Keratinocyte (primary cell): ENCODE data around the gene HLX. TPM values are rescaled to one million over a fixed set of nuclear protein-coding genes. Genes with fewer than 3 reads are reported as not detected.

Experiments
- DNase-seq: peaks from one replicate; pipeline ENCODE4 v3.0.0-alpha.2; 2011; ENCODE audit warnings: low read depth, missing footprints, low spot score
- FAIRE-seq: peaks from 2 replicates; lab custom pipeline; 2011; peaks lifted over from hg19 to GRCh38; lab: Jason Lieb, UNC
- H2AFZ ChIP-seq: 2 replicates; pipeline ENCODE4 v1.6.0; 2012; ENCODE audit warnings: low read length, control low read depth, inconsistent platforms; ENCODE audit not compliant: control insufficient read depth
- H3K27ac ChIP-seq: 2 replicates; pipeline ENCODE4 v1.5.1; 2011; ENCODE audit warnings: low read length; ENCODE audit not compliant: control insufficient read depth, insufficient read depth
- H3K27me3 ChIP-seq: 3 replicates; pipeline ENCODE4 v1.6.0; 2011; ENCODE audit warnings: low read length; ENCODE audit not compliant: control insufficient read depth, insufficient read depth; ENCODE audit errors: extremely low read depth
- H3K36me3 ChIP-seq, 2 experiments: 2 replicates in 1 of 2; 3 replicates in 1 of 2; pipeline ENCODE4 v1.5.1; 2011; ENCODE audit warnings: low read length in 2 of 2, mild to moderate bottlenecking in 1 of 2; ENCODE audit not compliant: control insufficient read depth in 2 of 2, insufficient read depth in 2 of 2; ENCODE audit errors: extremely low read depth in 1 of 2
- H3K4me1 ChIP-seq: 3 replicates; pipeline ENCODE4 v1.5.1; 2011; ENCODE audit warnings: low read length; ENCODE audit not compliant: control insufficient read depth, insufficient read depth; ENCODE audit errors: extremely low read depth
- H3K4me2 ChIP-seq: 3 replicates; pipeline ENCODE4 v1.6.0; 2011; ENCODE audit warnings: low read depth, low read length; ENCODE audit not compliant: control insufficient read depth, insufficient read depth; ENCODE audit errors: extremely low read depth
- H3K4me3 ChIP-seq, 3 experiments: fragments of 200-600 bp in 1 of 3; sonication (generic) in 1 of 3; 2 replicates in 2 of 3; 3 replicates in 1 of 3; pipeline ENCODE4 v1.5.1; 2011 to 2016; ENCODE audit warnings: low read length in 3 of 3, mild to moderate bottlenecking in 3 of 3, control low read depth in 2 of 3, inconsistent platforms in 1 of 3, low read depth in 1 of 3, mixed read lengths in 1 of 3, mixed run types in 1 of 3, moderate library complexity in 1 of 3; ENCODE audit not compliant: control insufficient read depth in 2 of 3, insufficient read depth in 2 of 3; ENCODE audit errors: extremely low read depth in 1 of 3
- H3K79me2 ChIP-seq: 2 replicates; pipeline ENCODE4 v1.6.0; 2012; ENCODE audit warnings: low read length; ENCODE audit not compliant: control insufficient read depth, insufficient read depth
- H3K9ac ChIP-seq: 3 replicates; pipeline ENCODE4 v1.6.0; 2011; ENCODE audit warnings: low read length; ENCODE audit not compliant: control insufficient read depth, insufficient read depth; ENCODE audit errors: extremely low read depth
- H3K9me1 ChIP-seq: 3 replicates; pipeline ENCODE4 v1.6.0; 2011; ENCODE audit warnings: low read length; ENCODE audit not compliant: control insufficient read depth, insufficient read depth; ENCODE audit errors: extremely low read depth
- H3K9me3 ChIP-seq: 2 replicates; pipeline ENCODE4 v1.5.1; 2012; ENCODE audit warnings: low read depth, low read length; ENCODE audit not compliant: control insufficient read depth
- H4K20me1 ChIP-seq: 3 replicates; pipeline ENCODE4 v1.6.0; 2011; ENCODE audit warnings: low read length; ENCODE audit not compliant: control insufficient read depth, insufficient read depth; ENCODE audit errors: extremely low read depth
- EZH2 ChIP-seq: IDR thresholded peaks from one replicate; pipeline ENCODE4 v1.6.1; 2012; ENCODE audit warnings: inconsistent platforms, mild to moderate bottlenecking, low read length, moderate library complexity
- dilution Hi-C: fragments of 300-500 bp; cut with MboI; formaldehyde crosslinking; loops from one replicate; pipeline ENCODE4 v1.7.0; 2020; ENCODE audit warnings: low sequenced_read_pairs; ENCODE audit not compliant: extremely low pct_ligation_motif_present
- polyA plus RNA-seq, 5 experiments: library from polyadenylated mRNA; depleted of rRNA in 3 of 5; stranded (reverse) in 3 of 5; stranded (forward) in 1 of 5; unstranded in 1 of 5; fragments of >200 nt; gene quantifications; 1 replicate in 1 of 5; 2 replicates in 3 of 5; 3 replicates in 1 of 5; pipeline versions ENCODE4 v1.2.1 to v1.2.3, GENCODE V29; 2011 to 2012; ENCODE audit warnings: missing spikeins in 2 of 5, low read depth in 1 of 5, low replicate concordance in 1 of 5
- TF ChIP-seq, protein P1 (sequence below), 3 experiments: IDR thresholded peaks in 1 of 3; conservative IDR thresholded peaks in 1 of 3; optimal IDR thresholded peaks in 1 of 3; 2 replicates in 2 of 3; 3 replicates in 1 of 3; pipeline versions ENCODE3 to v1.5.1; 2011; ENCODE audit warnings: low read length in 3 of 3, mild to moderate bottlenecking in 3 of 3, moderate library complexity in 2 of 3, control low read depth in 1 of 3, inconsistent platforms in 1 of 3; ENCODE audit not compliant: insufficient read depth in 2 of 3; ENCODE audit errors: extremely low read depth in 1 of 3

The HLX gene
- polyA plus RNA-seq, 1 donor (not counting 4 experiments of a cell fraction or from before 2014, with no cell fraction given), result not detected

DNA sequence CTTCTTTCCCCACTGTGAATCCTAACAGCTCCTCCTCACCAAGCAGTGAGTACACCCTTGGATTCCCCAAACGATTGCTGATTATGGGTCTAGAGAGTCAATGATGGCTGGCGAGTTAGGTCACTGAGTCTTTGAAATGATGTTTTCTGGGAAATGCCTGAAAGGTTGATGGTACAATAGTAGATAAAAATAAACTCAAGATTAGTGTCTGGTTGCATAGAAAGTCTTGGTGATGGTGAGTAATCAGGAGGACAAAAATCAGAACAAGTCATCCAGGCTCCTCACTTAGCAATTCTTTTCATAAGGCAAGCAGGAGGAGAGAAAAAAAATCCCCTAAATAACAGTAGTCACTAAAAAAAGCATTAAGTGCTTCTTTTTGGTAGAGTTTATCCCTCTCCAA, 22.6 kb downstream of the HLX start:
- no peaks in the 10 kb centered on the region for H3K27me3 ChIP-seq
- H3K9ac ChIP-seq, result no peak overlapping the region
- no peaks in the 10 kb centered on the region for H3K79me2 ChIP-seq
- H3K9me1 ChIP-seq, result no peaks in the 10 kb centered on the region
- H4K20me1 ChIP-seq, result no peaks in the 10 kb centered on the region
- no peaks in the 10 kb centered on the region for H3K9me3 ChIP-seq
- FAIRE-seq, result no peak
- TF ChIP-seq, protein P1, sequence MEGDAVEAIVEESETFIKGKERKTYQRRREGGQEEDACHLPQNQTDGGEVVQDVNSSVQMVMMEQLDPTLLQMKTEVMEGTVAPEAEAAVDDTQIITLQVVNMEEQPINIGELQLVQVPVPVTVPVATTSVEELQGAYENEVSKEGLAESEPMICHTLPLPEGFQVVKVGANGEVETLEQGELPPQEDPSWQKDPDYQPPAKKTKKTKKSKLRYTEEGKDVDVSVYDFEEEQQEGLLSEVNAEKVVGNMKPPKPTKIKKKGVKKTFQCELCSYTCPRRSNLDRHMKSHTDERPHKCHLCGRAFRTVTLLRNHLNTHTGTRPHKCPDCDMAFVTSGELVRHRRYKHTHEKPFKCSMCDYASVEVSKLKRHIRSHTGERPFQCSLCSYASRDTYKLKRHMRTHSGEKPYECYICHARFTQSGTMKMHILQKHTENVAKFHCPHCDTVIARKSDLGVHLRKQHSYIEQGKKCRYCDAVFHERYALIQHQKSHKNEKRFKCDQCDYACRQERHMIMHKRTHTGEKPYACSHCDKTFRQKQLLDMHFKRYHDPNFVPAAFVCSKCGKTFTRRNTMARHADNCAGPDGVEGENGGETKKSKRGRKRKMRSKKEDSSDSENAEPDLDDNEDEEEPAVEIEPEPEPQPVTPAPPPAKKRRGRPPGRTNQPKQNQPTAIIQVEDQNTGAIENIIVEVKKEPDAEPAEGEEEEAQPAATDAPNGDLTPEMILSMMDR (optimal IDR thresholded peaks at IDR 0.05 in 1 of 3, IDR thresholded peaks at IDR 0.05 in 1 of 3, conservative IDR thresholded peaks at IDR 0.05 in 1 of 3; ENCODE audit: extremely low read depth in 1 of 3, insufficient read depth in 2 of 3, low read length in 3 of 3), result no peak
- no peak for TF ChIP-seq EZH2
- H3K4me1 ChIP-seq, result no peaks in the 10 kb centered on the region
- H3K36me3 ChIP-seq, result no peaks in the 10 kb centered on the region
- H2AFZ ChIP-seq, result no peak overlapping the region
- no peak overlapping the region for H3K4me2 ChIP-seq
- H3K4me3 ChIP-seq, result no peak overlapping the region
- H3K27ac ChIP-seq, result no peak overlapping the region
- dilution Hi-C loops, result no loop called here
- no peak for DNase-seq

DNA sequence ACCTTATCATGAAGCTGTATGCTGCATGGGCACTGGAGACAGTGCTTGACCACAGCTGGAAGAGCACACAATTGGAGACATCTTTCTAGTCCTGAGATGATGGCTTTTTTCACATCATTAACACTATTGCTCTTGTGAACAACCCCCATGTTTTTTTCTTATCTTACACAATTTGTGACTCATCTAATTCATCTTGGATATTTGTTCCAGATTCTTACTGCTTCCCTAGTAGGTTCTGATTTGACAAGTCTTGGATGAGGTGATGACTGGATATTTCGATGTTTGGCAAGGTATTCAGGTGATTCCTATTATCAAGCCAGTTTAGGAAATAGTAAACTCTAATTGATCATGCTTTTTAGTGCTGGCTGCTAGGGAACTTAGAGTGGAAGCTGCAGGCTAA, 23.7 kb downstream of the HLX start:
- FAIRE-seq (no peak), DNase-seq (no peak)
- no peaks in the 10 kb centered on the region for H4K20me1 ChIP-seq
- H3K4me1 ChIP-seq, result no peaks in the 10 kb centered on the region
- H3K27me3 ChIP-seq, result no peaks in the 10 kb centered on the region
- no peaks in the 10 kb centered on the region for H3K9me3 ChIP-seq
- TF ChIP-seq EZH2, result no peak
- TF ChIP-seq, protein P1 (optimal IDR thresholded peaks at IDR 0.05 in 1 of 3, IDR thresholded peaks at IDR 0.05 in 1 of 3, conservative IDR thresholded peaks at IDR 0.05 in 1 of 3; ENCODE audit: extremely low read depth in 1 of 3, insufficient read depth in 2 of 3, low read length in 3 of 3), result no peak
- H3K4me3 ChIP-seq, result no peak overlapping the region
- no peak overlapping the region for H2AFZ ChIP-seq
- dilution Hi-C loops, result no loop called here
- no peaks in the 10 kb centered on the region for H3K36me3 ChIP-seq
- H3K4me2 ChIP-seq, result no peak overlapping the region
- H3K9me1 ChIP-seq, result no peaks in the 10 kb centered on the region
- no peak overlapping the region for H3K9ac ChIP-seq
- no peak overlapping the region for H3K27ac ChIP-seq
- no peaks in the 10 kb centered on the region for H3K79me2 ChIP-seq
